ENCODE results near the gene HBB. TPM values are rescaled to one million over a fixed set of nuclear protein-coding genes. Genes with fewer than 3 reads are reported as not detected.

The HBB gene
- total RNA-seq, 1 donor from 2014 or later, result not detected

- H3K4me3 Mint-ChIP-seq, result no peak overlapping the region
- H3K9me3 Mint-ChIP-seq, result no peaks in the 10 kb centered on the region
- no peak for TF ChIP-seq CTCF (conservative IDR thresholded peaks at IDR 0.05)
Measured at GRCh38 chr11:5247472-5248192, 20.8 kb upstream of the HBB start.

GRCh38 chr11:5246772-5247471 is 20.1 kb upstream of the HBB start:
- Mint-ChIP-seq H3K27me3 (peaks cover 7% of the 10 kb centered on the region), H3K4me3 (no peak overlapping the region), H3K4me1 (ENCODE audit: unreplicated experiment) (no peaks in the 10 kb centered on the region), H3K27ac (no peak overlapping the region), H3K36me3 (no peaks in the 10 kb centered on the region), H3K9me3 (no peaks in the 10 kb centered on the region)
- TF ChIP-seq CTCF (conservative IDR thresholded peaks at IDR 0.05), result no peak
- no peak for DNase-seq (ENCODE audit: extremely low spot score, unreplicated experiment)

More at GRCh38 chr11:5247472-5248192, 20.8 kb upstream of the HBB start:
- Mint-ChIP-seq H3K27ac (no peak overlapping the region), H3K27me3 (peaks cover 7% of the 10 kb centered on the region), H3K4me1 (ENCODE audit: unreplicated experiment) (no peaks in the 10 kb centered on the region), H3K36me3 (no peaks in the 10 kb centered on the region)
- no peak for DNase-seq (ENCODE audit: extremely low spot score, unreplicated experiment)

- no peak for TF ChIP-seq CTCF (conservative IDR thresholded peaks at IDR 0.05)
- H3K27me3 Mint-ChIP-seq, result peaks cover 7% of the 10 kb centered on the region
- H3K9me3 Mint-ChIP-seq, result no peaks in the 10 kb centered on the region
- H3K36me3 Mint-ChIP-seq, result no peaks in the 10 kb centered on the region
- H3K27ac Mint-ChIP-seq, result no peak overlapping the region
- DNase-seq (ENCODE audit: extremely low spot score, unreplicated experiment), result no peak
- H3K4me1 Mint-ChIP-seq (ENCODE audit: unreplicated experiment), result no peaks in the 10 kb centered on the region
- H3K4me3 Mint-ChIP-seq, result no peak overlapping the region
Measured at GRCh38 chr11:5245155-5245554, 18.3 kb upstream of the HBB start.

GRCh38 chr11:5243816-5244180 is 16.9 kb upstream of the HBB start:
- DNase-seq (ENCODE audit: extremely low spot score, unreplicated experiment), result no peak
- no peaks in the 10 kb centered on the region for H3K9me3 Mint-ChIP-seq
- peaks cover 9% of the 10 kb centered on the region for H3K27me3 Mint-ChIP-seq
- no peaks in the 10 kb centered on the region for H3K36me3 Mint-ChIP-seq
- no peak overlapping the region for H3K27ac Mint-ChIP-seq
- TF ChIP-seq CTCF (conservative IDR thresholded peaks at IDR 0.05), result no peak
- H3K4me3 Mint-ChIP-seq, result no peak overlapping the region
- no peaks in the 10 kb centered on the region for H3K4me1 Mint-ChIP-seq (ENCODE audit: unreplicated experiment)

- H3K36me3 Mint-ChIP-seq, result no peaks in the 10 kb centered on the region
- DNase-seq (ENCODE audit: extremely low spot score, unreplicated experiment), result no peak
- TF ChIP-seq CTCF (conservative IDR thresholded peaks at IDR 0.05), result no peak
- no peak overlapping the region for H3K27ac Mint-ChIP-seq
- H3K4me1 Mint-ChIP-seq (ENCODE audit: unreplicated experiment), result no peaks in the 10 kb centered on the region
- peaks cover 9% of the 10 kb centered on the region for H3K27me3 Mint-ChIP-seq
- no peak overlapping the region for H3K4me3 Mint-ChIP-seq
- H3K9me3 Mint-ChIP-seq, result no peaks in the 10 kb centered on the region
Measured at GRCh38 chr11:5242933-5243815, 16.3 kb upstream of the HBB start.

Data from type B pancreatic cell (in vitro differentiated cells).